HepG2 (cell line): Measurements from ENCODE around the gene ANKS4B. TPM values are rescaled to one million over a fixed set of nuclear protein-coding genes. Genes with fewer than 3 reads are reported as not detected.
A peak's percentile ranks its signal among the peaks of the same experiment; 100 is the strongest.

ENCODE experiments used
- AHR ChIP-seq: IDR thresholded peaks from 2 replicates; pipeline ENCODE4 v1.6.1; 2018; ENCODE audit warnings: missing genetic modification reagents, missing compliant biosample characterization
- ARNTL ChIP-seq: sonication (generic); formaldehyde crosslinking; IDR thresholded peaks from 2 replicates; pipeline ENCODE4 v1.4.0; 2020; ENCODE audit warnings: mild to moderate bottlenecking, missing genetic modification reagents
- FOXJ3 ChIP-seq: sonication (generic); formaldehyde crosslinking; IDR thresholded peaks from 2 replicates; pipeline ENCODE4 v1.4.0; 2020; ENCODE audit warnings: missing genetic modification reagents, mild to moderate bottlenecking, borderline replicate concordance
- GFI1 ChIP-seq: sonication (generic); formaldehyde crosslinking; IDR thresholded peaks from 2 replicates; pipeline ENCODE4 v1.5.0; 2020; ENCODE audit warnings: missing genetic modification reagents, mild to moderate bottlenecking, borderline replicate concordance
- MXD3 ChIP-seq: IDR thresholded peaks from 2 replicates; pipeline ENCODE4 v1.6.1; 2016; ENCODE audit warnings: mild to moderate bottlenecking, missing biosample characterization, missing genetic modification reagents
- NR2C2 ChIP-seq: sonication (generic); formaldehyde crosslinking; IDR thresholded peaks from 2 replicates; pipeline ENCODE4 v1.4.0; 2020; ENCODE audit warnings: missing genetic modification reagents, mild to moderate bottlenecking, moderate library complexity, borderline replicate concordance
- NR2F1 ChIP-seq, 2 experiments: fragments of 450-650 bp in 1 of 2; formaldehyde crosslinking in 1 of 2; IDR thresholded peaks; 2 replicates each; pipeline versions ENCODE4 v1.5.0 to v1.6.1; 2016 to 2020; ENCODE audit warnings: mild to moderate bottlenecking in 1 of 2, missing compliant biosample characterization in 1 of 2, missing genetic modification reagents in 1 of 2, moderate library complexity in 1 of 2
- PITX1 ChIP-seq: sonication (generic); formaldehyde crosslinking; IDR thresholded peaks from 2 replicates; pipeline ENCODE4 v1.5.1; 2020; ENCODE audit warnings: mild to moderate bottlenecking, missing genetic modification reagents
- POGZ ChIP-seq: sonication (generic); formaldehyde crosslinking; IDR thresholded peaks from 2 replicates; pipeline ENCODE4 v1.4.0; 2020; ENCODE audit warnings: mild to moderate bottlenecking, missing genetic modification reagents
- PRPF4 ChIP-seq: fragments of 200-400 bp; formaldehyde crosslinking; IDR thresholded peaks from 2 replicates; pipeline ENCODE4 v1.6.1; 2016; ENCODE audit warnings: low read length, low read depth; ENCODE audit not compliant: poor library complexity, severe bottlenecking
- RELA ChIP-seq: sonication (generic); formaldehyde crosslinking; IDR thresholded peaks from 2 replicates; pipeline ENCODE4 v1.4.0; 2020; ENCODE audit warnings: missing genetic modification reagents
- RNF219 ChIP-seq: sonication (generic); formaldehyde crosslinking; IDR thresholded peaks from 2 replicates; pipeline ENCODE4 v1.5.0; 2020; ENCODE audit warnings: mild to moderate bottlenecking, missing genetic modification reagents
- SALL1 ChIP-seq: sonication (generic); formaldehyde crosslinking; IDR thresholded peaks from 2 replicates; pipeline ENCODE4 v1.8.0; 2022; ENCODE audit warnings: mild to moderate bottlenecking, missing genetic modification reagents
- SMYD3 ChIP-seq: sonication (generic); formaldehyde crosslinking; IDR thresholded peaks from 2 replicates; pipeline ENCODE4 v1.8.1; 2023; ENCODE audit warnings: mild to moderate bottlenecking, missing genetic modification reagents
- SRF ChIP-seq: IDR thresholded peaks from 2 replicates; pipeline ENCODE4 v1.6.1; 2011; ENCODE audit warnings: mild to moderate bottlenecking, low read depth, low read length, moderate library complexity
- TERF1 ChIP-seq: sonication (generic); formaldehyde crosslinking; IDR thresholded peaks from 2 replicates; pipeline ENCODE4 v1.8.0; 2022; ENCODE audit warnings: mild to moderate bottlenecking, missing genetic modification reagents, moderate library complexity
- ZBED4 ChIP-seq: sonication (generic); formaldehyde crosslinking; IDR thresholded peaks from 2 replicates; pipeline ENCODE4 v1.4.0; 2020; ENCODE audit warnings: missing genetic modification reagents, borderline replicate concordance
- ZFY ChIP-seq: sonication (generic); formaldehyde crosslinking; IDR thresholded peaks from 2 replicates; pipeline ENCODE4 v1.4.0; 2020; ENCODE audit warnings: missing genetic modification reagents
- ZFYVE20 ChIP-seq: sonication (generic); formaldehyde crosslinking; IDR thresholded peaks from 2 replicates; pipeline ENCODE4 v1.8.0; 2023; ENCODE audit warnings: low read depth, mild to moderate bottlenecking, moderate library complexity, missing genetic modification reagents, borderline replicate concordance
- ZNF331 ChIP-seq: sonication (generic); formaldehyde crosslinking; IDR thresholded peaks from 2 replicates; pipeline ENCODE4 v1.4.0; 2020; ENCODE audit warnings: missing genetic modification reagents
- ZNF572 ChIP-seq: sonication (generic); formaldehyde crosslinking; IDR thresholded peaks from 2 replicates; pipeline ENCODE4 v1.5.1; 2020; ENCODE audit warnings: mild to moderate bottlenecking, missing genetic modification reagents
- ZNF629 ChIP-seq: sonication (generic); formaldehyde crosslinking; conservative IDR thresholded peaks from 2 replicates; pipeline ENCODE4 v1.5.0; 2020; ENCODE audit warnings: missing genetic modification reagents
- ZNF7 ChIP-seq: IDR thresholded peaks from 2 replicates; pipeline ENCODE4 v1.6.1; 2016; ENCODE audit warnings: missing biosample characterization, missing genetic modification reagents
- polyA plus RNA-seq, 8 experiments: library from polyadenylated mRNA; depleted of rRNA in 3 of 8; stranded (reverse) in 7 of 8; unstranded in 1 of 8; fragments of >200 nt; fragmentation: Illumina TruSeq in 4 of 8; extraction: Trizol in 4 of 8; gene quantifications; 2 replicates each; pipeline versions ENCODE4 v1.2.1 to v1.2.3, GENCODE V29; 2011 to 2016; ENCODE audit warnings: low read depth in 4 of 8, missing spikeins in 1 of 8, mixed read lengths in 1 of 8; ENCODE audit not compliant: insufficient read depth in 1 of 8
- total RNA-seq, 5 experiments: library from RNA; depleted of rRNA; stranded (reverse); fragments of >200 nt; fragmentation: Illumina TruSeq; extraction: Trizol; gene quantifications; 2 replicates each; pipeline ENCODE4 v1.2.3, GENCODE V29; 2016; ENCODE audit warnings: low read depth in 1 of 5

ANKS4B gene
- total and polyA plus RNA-seq, 2 of the 13 experiments (the other 11 are each of a cell fraction or from before 2014, with no cell fraction given): 6.5 to 30.0 TPM

- peak; percentile 93 for TF ChIP-seq FOXJ3 (CRISPR knock-in tag)
- no peak for TF ChIP-seq ZFY (CRISPR knock-in tag)
- peak; percentile 83 for TF ChIP-seq PITX1 (CRISPR knock-in tag)
- 0 out of 2 replicates have a peak, but pooled peaks have one; percentile 10 for TF ChIP-seq GFI1 (CRISPR knock-in tag)
- peak; percentile 98 for TF ChIP-seq ZNF331 (CRISPR knock-in tag)
- TF ChIP-seq POGZ (CRISPR knock-in tag): peak; percentile 94
- TF ChIP-seq MXD3 (CRISPR knock-in tag): no peak
- peak; percentile 60 to 86; a peak in 3 of 4 replicates for TF ChIP-seq NR2F1 (CRISPR knock-in tag; IDR thresholded peaks at IDR 0.05)
- peak; percentile 82 for TF ChIP-seq RNF219 (CRISPR knock-in tag)
- TF ChIP-seq ZNF572 (CRISPR knock-in tag): no peak
- TF ChIP-seq TERF1: no peak
- peak; percentile 27; the same call in 1 of the 2 replicates for TF ChIP-seq ZBED4
- no peak for TF ChIP-seq SMYD3 (CRISPR knock-in tag)
- TF ChIP-seq ARNTL (CRISPR knock-in tag): peak; percentile 80; the same call in 1 of the 2 replicates
- peak; percentile 83 for TF ChIP-seq NR2C2
- TF ChIP-seq SALL1 (CRISPR knock-in tag): peak; percentile 96
- peak; percentile 79; the same call in 1 of the 2 replicates for TF ChIP-seq SRF
- no peak for TF ChIP-seq PRPF4
- TF ChIP-seq ZNF7 (CRISPR knock-in tag): no peak
- TF ChIP-seq ZFYVE20 (CRISPR knock-in tag): no peak
- peak; percentile 63; the same call in 1 of the 2 replicates for TF ChIP-seq AHR (CRISPR knock-in tag)
- no peak; the same call in 1 of the 2 replicates for TF ChIP-seq RELA (CRISPR knock-in tag)
- peak; percentile 63 for TF ChIP-seq ZNF629 (CRISPR knock-in tag)
Measured at GRCh38 chr16:21233521-21234150, at the start of gene ANKS4B (continued).
